DMS153 (cell line): ENCODE measurements around the gene FFAR1.

Experiments
- DNase-seq: peaks from one replicate; lab custom pipeline; 2025; lab: John Stamatoyannopoulos, UW

FFAR1 gene

DNA sequence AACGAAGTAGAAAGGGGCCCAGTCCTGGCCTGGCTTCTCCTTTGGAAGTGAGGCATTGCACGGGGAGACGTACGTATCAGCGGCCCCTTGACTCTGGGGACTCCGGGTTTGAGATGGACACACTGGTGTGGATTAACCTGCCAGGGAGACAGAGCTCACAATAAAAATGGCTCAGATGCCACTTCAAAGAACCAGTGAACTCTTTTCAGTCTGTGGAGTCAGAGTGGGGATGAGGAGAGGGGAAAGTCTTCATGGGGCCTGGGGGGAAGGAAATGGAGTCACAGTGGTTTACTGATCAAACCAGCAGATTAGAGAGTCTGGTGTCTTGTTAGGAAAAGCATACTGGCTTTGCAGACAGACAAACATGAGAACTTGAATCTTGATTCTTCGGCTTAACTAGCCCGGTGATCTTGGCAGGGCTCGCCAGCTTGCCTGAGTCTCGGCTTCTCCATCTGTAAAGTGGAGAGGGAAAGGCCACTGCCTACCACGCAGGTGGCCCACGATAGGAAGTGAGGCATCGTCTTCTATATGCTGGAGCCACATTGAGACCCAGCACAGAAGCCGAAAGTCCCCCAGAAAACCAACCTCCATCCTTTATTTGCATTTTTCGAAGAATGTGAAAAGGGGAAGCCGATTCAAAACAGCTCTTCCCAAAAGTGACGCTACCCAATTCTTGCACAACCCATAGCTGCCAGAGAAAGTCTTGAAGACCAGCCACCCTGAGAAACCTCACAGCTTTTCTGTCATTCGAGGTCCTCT, at the start of gene FFAR1:
FFAR1 (plus strand) TSS at position 732 of the 759 bp plus-strand sequence. CDS start 3,650 bp downstream, outside the sequence.
- DNase-seq = no peak

- no peak for DNase-seq
Measured at GRCh38 chr19:35297922-35298321, 49.8 kb upstream of the FFAR1 start.

DNA sequence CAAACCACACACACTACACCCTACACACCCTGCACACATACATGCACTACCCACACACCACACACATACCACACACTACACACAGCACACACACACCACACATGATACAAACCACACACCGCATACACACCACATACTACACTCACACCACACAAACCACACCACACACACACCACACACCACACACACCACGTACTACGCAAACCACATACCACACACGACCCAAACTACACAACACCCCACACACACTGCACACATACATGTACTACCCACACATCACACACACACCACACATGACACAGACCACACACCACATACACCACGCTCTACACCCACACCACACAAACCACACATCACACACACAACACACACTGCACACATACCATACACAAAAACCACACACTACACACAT, 49.1 kb upstream of the FFAR1 start:
- no peak for DNase-seq

DNA sequence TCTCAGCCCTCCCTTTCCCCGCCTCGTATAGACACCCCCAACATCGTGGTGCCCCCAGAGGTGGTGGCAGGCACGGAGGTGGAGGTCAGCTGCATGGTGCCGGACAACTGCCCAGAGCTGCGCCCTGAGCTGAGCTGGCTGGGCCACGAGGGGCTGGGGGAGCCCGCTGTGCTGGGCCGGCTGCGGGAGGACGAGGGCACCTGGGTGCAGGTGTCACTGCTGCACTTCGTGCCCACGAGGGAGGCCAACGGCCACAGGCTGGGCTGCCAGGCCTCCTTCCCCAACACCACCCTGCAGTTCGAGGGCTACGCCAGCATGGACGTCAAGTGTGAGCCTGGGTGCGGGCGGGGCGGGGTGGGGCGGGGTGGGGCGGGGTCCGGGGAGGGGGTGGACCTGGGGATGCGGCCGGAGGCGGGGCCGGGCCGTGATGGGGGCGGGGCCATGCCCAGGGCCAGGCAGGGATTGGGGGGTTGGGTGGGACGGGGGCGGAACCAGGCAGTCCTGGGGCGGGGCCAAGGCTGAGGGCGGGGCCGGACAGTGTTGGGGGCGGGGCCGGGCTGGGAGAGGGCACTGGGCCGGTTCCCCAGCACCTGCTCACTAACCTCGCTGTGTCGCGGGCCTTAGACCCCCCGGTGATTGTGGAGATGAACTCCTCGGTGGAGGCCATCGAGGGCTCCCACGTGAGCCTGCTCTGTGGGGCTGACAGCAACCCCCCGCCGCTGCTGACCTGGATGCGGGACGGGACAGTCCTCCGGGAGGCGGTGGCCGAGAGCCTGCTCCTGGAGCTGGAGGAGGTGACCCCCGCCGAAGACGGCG, 48.0 kb upstream of the FFAR1 start:
- no peak for DNase-seq

DNA sequence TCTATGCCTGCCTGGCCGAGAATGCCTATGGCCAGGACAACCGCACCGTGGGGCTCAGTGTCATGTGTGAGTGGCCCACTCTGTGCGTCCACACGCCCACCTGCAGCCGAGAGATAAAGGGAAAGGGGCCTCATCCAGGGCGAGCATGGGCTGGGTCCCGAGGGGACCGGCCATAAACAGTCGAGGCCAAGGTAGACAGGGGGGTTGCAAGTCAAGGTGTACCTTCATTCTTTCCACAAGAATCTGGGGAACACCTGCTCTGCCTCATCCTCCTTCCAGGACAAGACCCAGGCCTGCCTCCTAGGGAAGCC, 47.4 kb upstream of the FFAR1 start:
- DNase-seq = no peak

- DNase-seq = no peak
Measured at GRCh38 chr19:35301961-35302360, 45.7 kb upstream of the FFAR1 start.

DNA sequence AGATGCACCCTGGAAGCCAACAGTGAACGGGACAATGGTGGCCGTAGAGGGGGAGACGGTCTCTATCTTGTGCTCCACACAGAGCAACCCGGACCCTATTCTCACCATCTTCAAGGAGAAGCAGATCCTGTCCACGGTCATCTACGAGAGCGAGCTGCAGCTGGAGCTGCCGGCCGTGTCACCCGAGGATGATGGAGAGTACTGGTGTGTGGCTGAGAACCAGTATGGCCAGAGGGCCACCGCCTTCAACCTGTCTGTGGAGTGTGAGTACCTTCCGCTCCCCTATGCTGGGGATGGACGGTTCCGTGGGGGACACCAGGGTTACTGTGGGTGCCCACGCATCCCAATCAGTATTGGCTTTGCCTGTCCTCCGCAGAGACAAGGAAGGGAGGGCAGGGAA, 45.3 kb upstream of the FFAR1 start:
- no peak for DNase-seq

- DNase-seq = no peak
Measured at GRCh38 chr19:35303357-35303915, 44.3 kb upstream of the FFAR1 start.

DNA sequence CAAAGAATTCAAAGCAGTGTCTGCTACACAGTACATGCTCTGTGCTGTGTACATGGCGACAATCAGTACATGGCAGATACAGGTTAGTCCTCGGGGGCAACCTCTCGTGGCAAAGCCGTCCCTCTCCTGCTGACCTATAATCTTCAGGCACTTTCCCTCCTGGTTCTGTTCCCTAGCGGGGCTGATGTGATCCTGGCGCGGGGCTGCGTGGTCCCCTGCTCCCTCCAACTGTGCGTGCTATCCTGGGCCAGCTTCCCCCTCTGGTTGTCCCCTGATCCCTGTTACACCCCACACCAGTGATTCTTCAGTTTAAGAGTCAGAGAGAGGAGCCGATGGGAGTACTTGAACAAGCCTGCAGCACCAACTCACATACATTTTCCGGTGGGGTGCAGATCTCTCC, 43.7 kb upstream of the FFAR1 start:
- DNase-seq = no peak

- DNase-seq = no peak
Measured at GRCh38 chr19:35305181-35305580, 42.5 kb upstream of the FFAR1 start.

DNA sequence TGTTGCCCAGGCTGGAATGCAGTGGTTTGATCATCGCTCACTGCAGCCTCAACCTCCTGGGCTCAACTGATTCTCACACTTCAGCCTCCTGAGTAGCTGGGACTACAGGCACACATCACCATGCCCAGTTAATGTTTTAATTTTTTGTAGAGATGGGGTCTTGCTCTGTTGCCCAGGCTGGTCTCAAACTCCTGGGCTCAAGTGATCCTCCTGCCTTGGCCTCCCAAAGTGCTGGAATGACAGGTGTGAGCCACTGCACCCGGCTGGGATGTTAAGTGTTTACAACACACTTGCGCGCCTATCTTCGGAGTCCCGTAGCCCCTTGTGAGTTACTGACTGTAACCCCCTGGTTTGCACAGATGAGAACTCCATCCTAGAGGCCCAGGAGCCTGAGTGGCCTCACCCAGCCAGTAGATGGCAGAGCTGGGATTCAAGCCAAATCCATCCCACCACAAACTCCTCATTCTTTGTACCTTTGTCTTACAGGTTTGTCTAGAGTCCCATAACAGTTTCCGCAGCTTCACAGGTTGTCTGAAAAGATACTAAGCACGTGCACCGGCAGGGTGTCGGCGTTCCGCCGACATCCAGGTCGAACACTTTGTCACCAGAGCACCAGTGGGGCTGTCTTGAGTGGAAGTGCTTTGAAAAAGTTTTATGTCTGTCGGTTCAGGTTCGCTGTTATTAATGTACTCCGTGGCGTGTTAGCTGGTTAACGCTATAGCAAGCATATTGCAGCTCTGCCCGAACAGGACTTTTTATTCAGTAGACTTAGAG, 41.0 kb upstream of the FFAR1 start:
- no peak for DNase-seq

DNA sequence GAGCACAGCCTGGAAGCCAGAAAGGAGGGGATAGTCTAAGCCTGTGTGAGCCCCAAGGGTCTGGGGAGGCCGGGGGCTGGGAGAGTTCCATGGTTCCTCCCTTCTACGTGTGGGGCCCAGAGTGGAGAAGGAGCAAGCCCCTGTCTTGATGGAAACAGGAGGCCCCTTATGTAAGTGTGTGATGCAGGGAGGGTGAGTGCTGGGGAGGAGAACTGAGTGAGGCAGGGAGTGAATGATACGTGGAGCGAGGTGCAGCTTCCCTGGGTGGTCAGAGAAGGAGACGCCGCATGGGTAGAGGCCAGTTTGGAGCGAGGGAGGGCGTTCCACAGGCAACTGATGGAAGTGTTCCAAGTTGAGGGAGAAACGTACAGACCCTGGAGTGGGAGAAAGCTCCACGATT, 39.8 kb upstream of the FFAR1 start:
- no peak for DNase-seq

DNA sequence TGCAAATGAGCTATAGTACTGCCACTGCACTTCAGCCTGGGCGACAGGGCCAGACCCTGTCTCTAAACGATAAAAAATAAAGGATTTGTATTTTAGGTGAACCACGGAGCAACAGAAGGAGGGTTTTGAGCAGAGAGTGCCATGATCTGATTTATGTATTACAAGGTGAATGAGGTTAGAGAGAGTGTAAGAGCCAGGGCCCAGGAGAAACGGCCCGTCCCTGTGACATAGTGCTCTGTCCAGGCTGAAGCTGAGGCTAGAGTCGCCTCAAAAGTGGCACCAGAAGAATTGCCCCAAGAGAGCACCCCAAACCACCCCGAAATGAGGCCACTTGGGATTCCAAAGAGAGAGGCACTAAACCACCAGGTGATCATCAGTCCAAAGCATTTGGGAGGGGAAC, 38.8 kb upstream of the FFAR1 start:
- no peak for DNase-seq

- DNase-seq = no peak
Measured at GRCh38 chr19:35309481-35310279, 38.0 kb upstream of the FFAR1 start.

- no peak for DNase-seq
Measured at GRCh38 chr19:35310331-35310730, 37.4 kb upstream of the FFAR1 start.

DNA sequence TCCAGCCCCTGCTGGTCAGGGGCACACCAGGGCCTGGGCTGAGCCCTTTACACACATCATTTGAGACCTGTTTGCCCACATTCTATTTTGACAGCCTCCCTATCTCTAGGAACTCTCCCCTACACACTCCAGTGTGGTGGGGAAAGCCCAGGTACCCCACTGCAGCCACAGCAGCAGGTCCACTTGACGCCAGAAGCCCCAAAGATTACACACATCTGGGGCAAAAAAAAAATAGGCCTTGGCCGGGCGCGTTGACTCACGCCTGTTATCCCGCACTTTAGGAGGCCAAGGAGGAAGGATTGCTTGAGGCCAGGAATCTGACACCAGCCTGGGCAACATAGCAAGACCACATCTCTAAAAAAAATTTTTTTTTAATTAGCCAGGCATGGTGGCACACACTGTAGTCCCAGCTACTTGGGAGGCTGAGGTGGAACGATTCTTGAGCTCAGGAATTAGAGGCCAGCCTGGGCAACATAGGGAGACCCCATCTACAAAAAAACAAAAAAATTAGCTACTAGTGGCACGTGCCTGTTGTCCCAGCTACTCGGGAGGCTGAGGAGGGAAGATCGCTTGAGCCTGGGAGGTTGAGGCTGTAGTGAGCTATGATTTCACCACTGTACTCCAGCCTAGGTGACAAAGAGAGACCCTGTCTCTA, 36.8 kb upstream of the FFAR1 start:
- no peak for DNase-seq

DNA sequence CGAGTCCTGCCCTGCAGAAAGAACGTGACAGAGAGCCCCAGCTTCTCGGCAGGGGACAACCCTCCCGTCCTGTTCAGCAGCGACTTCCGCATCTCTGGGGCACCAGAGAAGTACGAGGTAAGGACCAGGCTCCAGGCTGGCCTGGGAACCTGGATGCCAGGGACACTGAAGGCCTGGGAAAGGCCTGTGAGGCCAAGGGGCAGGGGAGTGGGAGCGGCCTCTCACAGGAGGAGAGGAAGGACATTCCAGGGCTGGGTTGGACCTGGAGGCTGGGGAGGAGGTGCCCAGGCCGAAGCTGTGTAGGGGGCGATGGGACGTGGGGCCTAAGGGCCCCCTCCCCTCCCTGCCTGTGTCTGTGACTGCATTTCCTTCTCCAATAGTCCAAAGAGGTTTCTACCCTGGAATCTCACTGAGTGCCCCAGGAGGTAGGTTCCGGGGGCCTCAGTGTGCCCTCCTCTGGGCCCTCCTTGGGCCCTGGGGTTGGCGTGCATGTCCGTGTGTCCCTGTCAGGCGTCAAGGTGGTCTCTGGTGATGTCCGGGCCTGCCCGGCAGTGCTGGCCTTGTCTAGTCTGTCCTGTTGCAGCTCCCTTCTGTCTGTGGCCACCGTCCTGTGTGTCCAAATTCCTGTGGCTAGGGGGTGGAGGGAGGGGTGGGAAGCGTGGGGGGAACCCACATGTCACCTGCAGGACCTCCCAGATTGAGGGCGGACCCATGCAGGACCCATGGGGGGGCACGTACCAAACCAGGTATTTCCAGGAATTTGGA, 35.6 kb upstream of the FFAR1 start:
- DNase-seq = no peak

- DNase-seq = no peak
Measured at GRCh38 chr19:35313587-35313986, 34.1 kb upstream of the FFAR1 start.

DNA sequence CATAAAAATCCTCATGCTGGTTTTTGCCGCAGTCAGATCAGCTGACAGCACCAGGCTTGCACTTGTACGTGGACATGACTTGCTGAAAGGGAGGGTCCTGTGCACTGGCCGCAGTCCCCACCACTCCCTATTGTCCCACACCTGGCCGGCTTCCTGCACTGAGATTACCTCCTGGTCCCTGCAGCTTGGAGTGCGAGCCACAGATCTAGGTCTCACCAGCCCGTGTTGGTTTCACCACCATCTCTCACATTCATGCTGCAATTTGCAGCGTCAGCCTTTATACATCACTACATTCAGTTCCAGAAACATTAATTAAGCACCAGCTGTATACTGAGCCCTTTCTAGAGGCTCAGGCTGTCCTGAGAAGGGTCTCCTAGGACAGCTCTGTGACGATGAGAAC, 33.7 kb upstream of the FFAR1 start:
- DNase-seq = no peak

DNA sequence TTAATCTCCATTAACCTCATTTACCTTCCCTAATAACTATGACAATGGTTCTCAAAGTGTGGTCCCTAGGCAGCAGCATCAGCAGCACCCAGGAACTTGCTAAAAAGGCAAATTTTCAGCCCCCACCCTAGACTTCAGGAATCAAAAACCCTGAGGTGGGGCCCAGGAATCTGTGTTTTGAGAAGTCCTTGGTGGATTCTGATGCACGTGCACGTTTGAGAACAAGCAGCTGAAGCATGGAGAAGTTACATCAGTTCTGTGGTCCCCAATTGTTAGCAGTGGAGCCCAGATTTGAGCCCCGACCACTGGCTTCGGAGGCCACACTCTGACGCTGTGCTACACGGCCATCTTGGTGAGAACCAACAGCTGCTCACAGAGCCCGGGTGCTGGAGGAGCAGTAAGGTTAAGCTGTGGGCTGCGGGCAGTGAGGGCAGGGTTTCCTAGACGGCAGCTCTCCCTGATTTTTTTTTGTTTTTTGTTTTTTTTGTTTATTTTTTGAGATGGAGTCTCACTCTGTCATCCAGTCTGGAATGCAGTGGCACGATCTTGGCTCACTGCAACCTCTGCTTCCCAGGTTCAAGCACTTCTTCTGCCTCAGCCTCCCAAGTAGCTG, 32.7 kb upstream of the FFAR1 start:
- no peak for DNase-seq
